HK-2 (cell line): ENCODE results near the gene ALDOB.

ENCODE experiments used
- DNase-seq: peaks from one replicate; pipeline ENCODE4 v3.0.0-alpha.2; 2018; ENCODE audit not compliant: unreplicated experiment

Gene ALDOB

GRCh38 chr9:101435601-101436079 lies at the start of gene ALDOB:
TSS of gene ALDOB (minus strand) at chr9:101435774. CDS start at chr9:101430887, 4,887 bp downstream.
- no peak for DNase-seq

- DNase-seq, result no peak
Observed at GRCh38 chr9:101484046-101484445, 48.5 kb upstream of the ALDOB start.

GRCh38 chr9:101481261-101481660 lies 45.7 kb upstream of the ALDOB start:
- DNase-seq, result no peak

GRCh38 chr9:101480386-101480785 lies 44.8 kb upstream of the ALDOB start:
- DNase-seq, result no peak

- DNase-seq, result no peak
Observed at GRCh38 chr9:101479338-101480030, 43.9 kb upstream of the ALDOB start.

GRCh38 chr9:101478906-101479305 lies 43.3 kb upstream of the ALDOB start:
- no peak for DNase-seq

GRCh38 chr9:101478444-101478843 lies 42.9 kb upstream of the ALDOB start:
- DNase-seq, result no peak

- DNase-seq, result no peak
Observed at GRCh38 chr9:101477736-101478135, 42.2 kb upstream of the ALDOB start.

- no peak for DNase-seq
Observed at GRCh38 chr9:101477214-101477613, 41.6 kb upstream of the ALDOB start.

- no peak for DNase-seq
Observed at GRCh38 chr9:101476576-101477208, 41.1 kb upstream of the ALDOB start.

GRCh38 chr9:101472891-101473290 lies 37.3 kb upstream of the ALDOB start:
- no peak for DNase-seq

- no peak for DNase-seq
Observed at GRCh38 chr9:101470929-101471328, 35.4 kb upstream of the ALDOB start.

GRCh38 chr9:101470021-101470420 lies 34.4 kb upstream of the ALDOB start:
- DNase-seq, result no peak

- DNase-seq, result no peak
Observed at GRCh38 chr9:101469026-101469425, 33.5 kb upstream of the ALDOB start.

- DNase-seq, result no peak
Observed at GRCh38 chr9:101468116-101468515, 32.5 kb upstream of the ALDOB start.

GRCh38 chr9:101467690-101468089 lies 32.1 kb upstream of the ALDOB start:
- no peak for DNase-seq

GRCh38 chr9:101466863-101467262 lies 31.3 kb upstream of the ALDOB start:
- DNase-seq, result no peak

GRCh38 chr9:101465326-101465915 lies 29.8 kb upstream of the ALDOB start:
- no peak for DNase-seq

GRCh38 chr9:101463397-101463796 lies 27.8 kb upstream of the ALDOB start:
- no peak for DNase-seq

GRCh38 chr9:101462558-101462957 lies 27.0 kb upstream of the ALDOB start:
- DNase-seq, result no peak

GRCh38 chr9:101460965-101461364 lies 25.4 kb upstream of the ALDOB start:
- no peak for DNase-seq

- no peak for DNase-seq
Observed at GRCh38 chr9:101458963-101459631, 23.5 kb upstream of the ALDOB start.

GRCh38 chr9:101457003-101457402 lies 21.4 kb upstream of the ALDOB start:
- DNase-seq, result no peak
